BJ (cell line): ENCODE results near the gene ERVW-1. TPM values are rescaled to one million over a fixed set of nuclear protein-coding genes. Genes with fewer than 3 reads are reported as not detected.

Experiments
- CTCF ChIA-PET: fragments of 350-600 bp; formaldehyde crosslinking; extraction: SDS; loops from one replicate; lab custom pipeline; 2021; ENCODE audit warnings: antibody characterized with exemption, inconsistent platforms; lab: Yijun Ruan, JAX
- POLR2A ChIA-PET: fragments of 300-600 bp; sonication (Branson Sonifier 250); formaldehyde crosslinking; extraction: SDS; loops from one replicate; lab custom pipeline; 2021; ENCODE audit warnings: antibody characterized with exemption; lab: Charles Lee
- DNase-seq: peaks from one replicate; pipeline ENCODE4 v3.0.0-alpha.2; 2011; ENCODE audit warnings: low read depth
- H3K27me3 ChIP-seq: 2 replicates; pipeline ENCODE4 v1.6.0; 2011; ENCODE audit warnings: low read length; ENCODE audit not compliant: control insufficient read depth, insufficient read depth
- H3K36me3 ChIP-seq: 2 replicates; pipeline ENCODE4 v1.5.1; 2011; ENCODE audit warnings: low read length; ENCODE audit not compliant: control insufficient read depth, insufficient read depth
- H3K4me3 ChIP-seq: 2 replicates; pipeline ENCODE4 v1.5.1; 2011; ENCODE audit warnings: low read depth, mild to moderate bottlenecking, control low read depth, low read length
- CTCF ChIP-seq: IDR thresholded peaks from 2 replicates; pipeline ENCODE4 v1.5.1; 2011; ENCODE audit warnings: low read depth, mild to moderate bottlenecking, control low read depth, inconsistent platforms, low read length, moderate library complexity; ENCODE audit not compliant: insufficient read depth
- polyA plus RNA-seq: library from polyadenylated mRNA; depleted of rRNA; stranded (reverse); fragments of >200 nt; gene quantifications from 2 replicates; pipeline ENCODE4 v1.2.3, GENCODE V29; 2011

ERVW-1 gene
- polyA plus RNA-seq, 1 experiment: not detected

- H3K27me3 ChIP-seq: no peaks in the 10 kb centered on the region
- H3K4me3 ChIP-seq: no peak overlapping the region
- H3K36me3 ChIP-seq: no peaks in the 10 kb centered on the region
- no peak for DNase-seq
- CTCF ChIA-PET: interaction anchor here (0.7 to 4.6 kb wide), 3 partner anchors 13 to 45 kb away, joined by 3 to 36 read pairs (median 7); no protein-coding TSS in a partner anchor
- POLR2A ChIA-PET: no interaction called here
- TF ChIP-seq CTCF: no peak
Measured at GRCh38 chr7:92427193-92427592, 50.6 kb downstream of the ERVW-1 start.

- POLR2A ChIA-PET: no interaction called here
- Histone ChIP-seq H3K36me3 (no peaks in the 10 kb centered on the region), H3K4me3 (no peak overlapping the region), H3K27me3 (no peaks in the 10 kb centered on the region)
- CTCF ChIA-PET: interaction anchor here (0.7 to 4.6 kb wide), 11 partner anchors 10 to 430 kb away, joined by 3 to 36 read pairs (median 3); partner anchors contain the start of gene GATAD1
- DNase-seq: no peak
- no peak for TF ChIP-seq CTCF
Measured at GRCh38 chr7:92425311-92425947, 52.3 kb downstream of the ERVW-1 start.

GRCh38 chr7:92423710-92424131, 54.0 kb downstream of the ERVW-1 start:
- TF ChIP-seq CTCF: no peak

GRCh38 chr7:92422926-92423325, 54.8 kb downstream of the ERVW-1 start:
- TF ChIP-seq CTCF: no peak
- CTCF ChIA-PET: interaction anchor here (1.2 to 4.6 kb wide), 4 partner anchors 8 to 68 kb away, joined by 3 to 36 read pairs (median 4); partner anchors contain the start of gene GATAD1
- no peaks in the 10 kb centered on the region for H3K27me3 ChIP-seq
- H3K4me3 ChIP-seq: no peak overlapping the region
- DNase-seq: no peak
- POLR2A ChIA-PET: no interaction called here
- H3K36me3 ChIP-seq: no peaks in the 10 kb centered on the region

More at GRCh38 chr7:92423710-92424131, 54.0 kb downstream of the ERVW-1 start:
- POLR2A ChIA-PET: no interaction called here
- no peaks in the 10 kb centered on the region for H3K36me3 ChIP-seq
- no peaks in the 10 kb centered on the region for H3K27me3 ChIP-seq
- CTCF ChIA-PET: interaction anchor here (0.6 to 4.6 kb wide), 14 partner anchors 9 to 231 kb away, joined by 3 to 36 read pairs (median 4); partner anchors contain the start of gene GATAD1
- no peak overlapping the region for H3K4me3 ChIP-seq
- DNase-seq: no peak

- H3K27me3 ChIP-seq: peaks cover 4% of the 10 kb centered on the region
- POLR2A ChIA-PET: no interaction called here
- no peak for DNase-seq
- no peak for TF ChIP-seq CTCF
- CTCF ChIA-PET: interaction anchor here (1.2 to 2.1 kb wide), 3 partner anchors 25 to 67 kb away, joined by 3 to 6 read pairs (median 3); partner anchors contain the start of gene GATAD1
- H3K36me3 ChIP-seq: no peaks in the 10 kb centered on the region
- H3K4me3 ChIP-seq: no peak overlapping the region
Measured at GRCh38 chr7:92421676-92422435, 55.9 kb downstream of the ERVW-1 start.
